HEK293T (cell line): ENCODE results near the gene TXLNB.

Source experiments
- ELF4 ChIP-seq: fragments of 450-650 bp; IDR thresholded peaks from 2 replicates; pipeline ENCODE4 v1.6.1; 2017; ENCODE audit warnings: antibody characterized with exemption
- SP1 ChIP-seq: fragments of 450-650 bp; IDR thresholded peaks from 2 replicates; pipeline ENCODE4 v1.6.1; 2017
- TARDBP ChIP-seq: fragments of 450-650 bp; IDR thresholded peaks from 2 replicates; pipeline ENCODE4 v1.6.1; 2016

- TF ChIP-seq SP1: no peak
- no peak for TF ChIP-seq TARDBP
- no peak for TF ChIP-seq ELF4
Observed at GRCh38 chr6:139330306-139330705, 38.5 kb upstream of the TXLNB start.
